T-helper 9 cell (primary cell): ENCODE results near the gene LTBP1.

Source experiments
- DNase-seq: peaks from one replicate; pipeline ENCODE4 v3.0.0-alpha.2; 2020

The LTBP1 gene

DNA sequence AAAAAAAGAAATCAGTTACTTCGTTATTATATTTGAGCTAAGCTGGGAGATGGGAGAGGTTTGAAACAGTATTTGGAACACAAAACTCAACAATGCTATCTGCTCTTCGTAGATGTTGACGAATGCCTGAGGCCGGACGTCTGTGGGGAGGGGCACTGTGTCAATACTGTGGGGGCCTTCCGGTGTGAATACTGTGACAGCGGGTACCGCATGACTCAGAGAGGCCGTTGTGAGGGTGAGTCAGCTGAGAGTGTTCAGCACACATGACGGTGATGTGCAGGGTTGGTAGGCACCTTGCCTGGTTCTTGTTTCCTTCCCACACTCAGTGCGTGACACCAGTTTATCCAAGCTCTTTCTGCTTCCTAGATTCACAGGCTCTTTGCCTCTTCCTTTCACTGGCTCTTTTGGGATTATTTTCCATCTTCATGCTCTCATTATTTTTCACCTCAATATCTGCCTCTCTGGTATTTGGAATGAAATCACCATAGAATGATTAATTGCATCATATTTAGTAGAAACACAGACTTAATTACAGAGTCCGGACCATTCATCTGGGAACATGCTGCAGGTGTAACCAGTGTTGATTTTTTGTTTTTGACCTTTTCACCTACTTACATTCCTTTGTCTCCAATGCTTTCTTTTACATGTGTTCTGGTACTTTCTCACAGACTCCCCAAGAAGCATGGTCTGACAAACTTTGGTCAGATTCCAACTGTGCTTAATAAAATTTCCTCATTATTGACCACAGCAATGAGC, 329.1 kb downstream of the LTBP1 start:
- peak; percentile 19 for DNase-seq

DNA sequence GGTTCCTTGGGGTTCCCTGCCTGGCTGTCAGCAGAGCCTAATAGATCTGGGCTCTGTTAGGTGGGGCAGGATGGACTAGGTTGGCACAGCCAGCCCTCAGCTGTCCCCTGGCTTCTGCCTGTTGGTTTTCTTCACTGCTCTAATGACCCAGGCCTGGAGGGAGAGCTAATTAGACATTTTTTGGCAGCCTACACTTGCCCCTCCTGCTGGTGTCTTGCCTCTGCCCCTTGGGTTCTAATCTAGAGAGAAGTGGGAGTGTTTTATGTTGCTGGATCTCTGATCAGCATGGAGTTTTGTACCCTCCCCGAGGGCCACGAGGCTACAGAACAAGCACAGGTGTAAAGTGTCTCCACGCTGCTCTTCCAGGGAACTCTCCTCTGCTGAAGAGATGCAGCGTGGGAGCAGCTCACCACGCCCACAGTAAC, 330.3 kb downstream of the LTBP1 start:
- DNase-seq = no peak

- DNase-seq = no peak
Observed at GRCh38 chr2:33278245-33278943, 331.6 kb downstream of the LTBP1 start.

DNA sequence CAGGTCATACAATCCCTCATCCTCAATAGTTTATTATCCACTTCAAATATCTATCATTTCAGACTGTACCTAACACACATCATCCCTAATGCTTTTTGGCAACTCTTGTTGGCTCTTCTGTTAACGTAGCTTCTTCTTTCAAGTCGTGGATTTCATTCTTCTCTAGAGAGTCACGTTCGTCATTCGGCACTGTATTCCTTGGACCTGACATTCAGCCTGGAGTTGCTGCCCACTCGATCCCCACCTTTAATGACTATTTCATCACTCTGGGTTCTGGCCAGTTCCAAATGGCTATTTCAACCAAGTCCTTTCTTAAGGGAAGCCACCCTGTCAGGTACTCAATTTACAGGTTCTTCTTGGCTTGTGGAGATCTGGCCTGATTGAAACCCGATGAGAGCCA, 337.5 kb downstream of the LTBP1 start:
- no peak for DNase-seq

GRCh38 chr2:33287507-33288005, 340.8 kb downstream of the LTBP1 start:
- no peak for DNase-seq

GRCh38 chr2:33288011-33288410, 341.3 kb downstream of the LTBP1 start:
- no peak for DNase-seq

GRCh38 chr2:33289961-33290360, 343.2 kb downstream of the LTBP1 start:
- no peak for DNase-seq

GRCh38 chr2:33291278-33292013, 344.7 kb downstream of the LTBP1 start:
- no peak for DNase-seq

GRCh38 chr2:33292063-33292462, 345.3 kb downstream of the LTBP1 start:
- DNase-seq = no peak

GRCh38 chr2:33292981-33293595, 346.3 kb downstream of the LTBP1 start:
- no peak for DNase-seq

- no peak for DNase-seq
Observed at GRCh38 chr2:33298233-33298632, 351.5 kb downstream of the LTBP1 start.

- DNase-seq = no peak
Observed at GRCh38 chr2:33301355-33301754, 354.6 kb downstream of the LTBP1 start.

DNA sequence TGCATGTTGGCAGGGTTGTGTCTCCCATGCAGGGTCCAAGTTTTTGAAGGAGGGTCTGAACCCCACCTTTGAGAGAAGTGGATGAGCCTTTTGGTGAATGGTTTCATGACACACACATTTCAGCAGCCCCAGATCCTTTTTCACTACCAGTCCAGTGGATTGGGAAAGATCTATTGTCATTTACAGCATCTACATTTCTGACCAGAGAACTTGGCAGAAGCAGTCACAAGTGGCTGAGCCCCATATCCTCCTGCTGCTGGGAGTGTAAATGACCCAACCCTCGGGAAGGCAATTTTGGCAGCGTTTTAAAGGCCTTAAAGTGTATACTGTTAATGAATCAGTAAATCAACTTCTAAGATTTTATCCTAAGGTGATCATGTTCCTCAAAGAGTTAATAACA, 355.6 kb downstream of the LTBP1 start:
- DNase-seq = no peak

GRCh38 chr2:33304032-33304864, 357.5 kb downstream of the LTBP1 start:
- no peak for DNase-seq

DNA sequence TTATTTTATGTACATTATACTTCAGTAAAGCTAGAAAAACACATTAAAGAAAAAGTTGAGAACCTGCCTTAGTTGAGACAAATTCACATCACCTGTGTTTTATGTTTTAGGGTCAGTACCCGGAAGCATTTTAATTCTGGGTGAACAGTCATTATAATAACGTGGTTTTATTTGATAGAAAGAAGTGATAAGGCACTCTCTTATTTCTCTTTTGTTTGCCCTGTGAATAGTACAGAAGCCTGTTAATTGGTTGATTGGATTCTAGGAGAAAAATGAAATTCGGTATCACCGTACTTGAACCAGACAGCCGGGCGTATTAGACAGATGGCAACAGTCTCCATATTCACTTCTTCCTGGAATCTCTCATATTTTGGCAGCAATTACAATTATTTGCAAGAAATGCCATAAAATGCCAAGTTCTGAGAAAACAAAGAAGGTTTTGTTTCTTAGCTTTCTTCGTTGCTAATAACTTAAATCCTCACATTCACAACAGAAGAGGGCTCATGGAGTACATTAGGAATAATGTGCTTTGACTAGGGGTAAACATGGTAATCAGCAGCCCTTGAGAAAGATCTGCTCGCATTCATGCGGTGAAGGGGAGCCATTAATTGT, 361.0 kb downstream of the LTBP1 start:
- DNase-seq = no peak

- no peak for DNase-seq
Observed at GRCh38 chr2:33312355-33312754, 365.6 kb downstream of the LTBP1 start.

DNA sequence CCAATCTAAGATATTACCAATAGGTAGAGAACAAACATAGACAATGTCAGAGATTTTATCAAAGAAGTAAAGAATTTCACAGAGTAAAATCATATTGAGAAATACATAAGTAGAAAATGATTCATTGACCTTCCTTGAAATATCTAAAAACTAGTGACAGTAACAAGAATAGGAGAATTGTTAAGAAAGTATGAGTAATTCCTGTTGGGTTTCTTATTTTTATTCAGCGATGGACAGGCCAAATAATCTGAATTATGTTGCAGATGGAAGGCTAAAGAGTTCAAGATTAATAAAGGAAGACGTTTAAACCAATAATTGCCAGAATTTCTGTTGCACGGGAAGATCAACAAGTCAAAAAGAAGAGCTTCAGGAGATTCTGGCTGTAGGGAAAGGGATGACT, 366.3 kb downstream of the LTBP1 start:
- DNase-seq = no peak

DNA sequence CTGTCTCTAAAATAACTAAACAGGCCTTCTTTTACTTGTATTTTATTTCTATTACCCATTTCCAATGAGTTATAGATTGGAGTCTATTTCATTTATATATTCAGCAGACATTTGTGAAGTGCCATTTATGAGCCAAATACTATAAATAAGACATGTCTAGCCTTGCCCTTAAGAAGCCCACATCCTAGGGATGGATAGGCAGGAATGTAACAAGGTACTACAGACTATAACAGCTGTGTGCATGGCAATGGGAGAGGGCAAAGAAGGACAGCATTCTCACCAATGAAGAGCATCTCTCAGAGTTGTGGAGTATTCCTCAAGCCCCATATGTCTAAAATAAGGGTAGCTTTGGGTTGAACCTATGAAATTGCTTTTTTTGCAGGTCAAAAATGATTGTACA, 367.8 kb downstream of the LTBP1 start:
- DNase-seq = no peak

DNA sequence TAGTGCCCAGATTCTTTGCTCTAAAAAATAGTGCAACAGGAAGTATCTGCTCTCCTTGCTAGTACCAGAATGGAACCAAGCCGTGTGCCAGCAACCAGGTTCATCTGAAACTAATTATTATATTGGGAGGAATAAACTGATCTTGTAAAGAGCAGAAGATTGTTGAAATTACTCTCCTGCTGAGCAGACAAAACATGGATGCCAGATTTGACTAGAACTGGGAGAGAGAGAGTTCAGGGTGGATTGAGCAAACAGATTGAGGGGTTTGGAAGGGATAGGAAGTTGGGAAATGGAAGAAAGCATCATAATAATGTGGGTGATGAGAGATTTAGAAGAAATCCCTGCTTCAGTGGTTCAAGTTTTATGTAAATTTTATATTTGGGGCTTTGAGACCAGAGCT, 369.6 kb downstream of the LTBP1 start:
- no peak for DNase-seq

DNA sequence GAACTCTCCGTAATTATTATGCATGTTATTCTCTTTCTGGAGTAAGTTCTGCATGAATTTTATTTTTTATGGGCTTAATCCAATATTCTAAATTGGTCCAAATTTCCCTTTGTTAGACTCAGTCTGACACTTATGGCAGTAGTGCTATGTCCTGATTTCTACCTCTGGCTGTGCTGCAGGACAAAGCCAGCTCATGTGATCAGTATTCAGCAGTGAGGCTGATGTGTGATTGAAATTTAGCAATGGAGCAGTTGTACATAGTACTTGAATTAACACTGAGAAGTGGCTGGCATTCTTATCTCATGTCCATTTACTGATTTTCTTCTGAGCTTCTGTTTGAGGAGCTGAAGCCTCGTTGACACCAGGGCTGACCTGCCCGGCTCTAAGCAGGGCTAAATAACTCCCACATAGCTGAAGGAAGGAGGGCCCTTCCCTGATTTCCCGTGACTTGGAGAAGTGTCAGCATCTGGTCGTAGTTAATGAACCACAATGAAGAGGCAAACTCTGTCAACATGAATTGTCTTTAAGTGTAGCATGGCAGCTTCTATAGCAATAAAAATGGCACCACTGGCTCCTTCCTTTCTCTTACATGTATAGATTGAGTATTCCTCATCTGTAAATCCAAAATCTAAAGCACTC, 370.7 kb downstream of the LTBP1 start:
- DNase-seq = no peak

DNA sequence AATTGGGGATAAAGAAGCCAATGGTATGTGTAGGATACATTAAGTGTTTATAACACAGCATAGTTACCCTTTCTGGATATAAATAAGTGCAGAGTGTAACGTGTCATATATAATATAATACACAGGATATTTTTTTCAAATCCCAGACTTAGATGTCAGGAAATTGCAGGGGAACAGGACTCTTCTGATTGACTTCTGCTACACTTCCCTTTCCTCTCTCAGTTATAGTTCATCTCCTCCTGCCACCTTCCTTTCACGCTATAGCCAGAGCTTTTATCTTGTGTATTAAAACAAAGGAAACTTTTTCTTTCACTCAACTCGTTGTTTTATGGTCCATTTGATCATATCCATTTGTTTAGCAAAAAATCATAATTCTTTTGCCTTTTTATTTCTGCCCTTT, 371.7 kb downstream of the LTBP1 start:
- no peak for DNase-seq
